ENCODE data around the gene EPYC.
A peak's percentile ranks its signal among the peaks of the same experiment; 100 is the strongest.

DNA sequence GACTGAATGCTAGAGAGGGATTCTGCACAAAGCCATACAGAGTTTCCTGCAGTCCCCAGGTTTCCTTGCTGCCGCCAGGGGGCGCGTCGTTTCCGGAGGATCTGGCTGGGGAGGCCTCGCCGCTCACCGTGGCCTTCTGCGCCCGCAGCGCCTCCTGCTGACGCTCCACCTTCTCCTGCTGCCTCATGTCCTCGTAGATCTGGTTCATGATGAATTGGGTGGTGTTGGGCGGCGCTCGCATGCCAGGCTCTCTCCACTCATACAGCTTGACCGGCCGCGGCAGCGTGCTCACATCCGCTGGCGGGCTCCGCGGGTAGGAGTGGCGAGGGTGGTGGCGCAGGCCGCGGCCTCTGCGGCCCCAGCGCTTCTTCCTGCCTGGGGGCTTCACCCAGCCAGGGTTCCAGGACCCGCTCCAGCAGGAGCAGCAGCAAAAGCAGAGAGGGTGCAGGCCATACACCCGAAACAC, 50.8 kb downstream of the EPYC start:
- TF ChIP-seq, protein P1, sequence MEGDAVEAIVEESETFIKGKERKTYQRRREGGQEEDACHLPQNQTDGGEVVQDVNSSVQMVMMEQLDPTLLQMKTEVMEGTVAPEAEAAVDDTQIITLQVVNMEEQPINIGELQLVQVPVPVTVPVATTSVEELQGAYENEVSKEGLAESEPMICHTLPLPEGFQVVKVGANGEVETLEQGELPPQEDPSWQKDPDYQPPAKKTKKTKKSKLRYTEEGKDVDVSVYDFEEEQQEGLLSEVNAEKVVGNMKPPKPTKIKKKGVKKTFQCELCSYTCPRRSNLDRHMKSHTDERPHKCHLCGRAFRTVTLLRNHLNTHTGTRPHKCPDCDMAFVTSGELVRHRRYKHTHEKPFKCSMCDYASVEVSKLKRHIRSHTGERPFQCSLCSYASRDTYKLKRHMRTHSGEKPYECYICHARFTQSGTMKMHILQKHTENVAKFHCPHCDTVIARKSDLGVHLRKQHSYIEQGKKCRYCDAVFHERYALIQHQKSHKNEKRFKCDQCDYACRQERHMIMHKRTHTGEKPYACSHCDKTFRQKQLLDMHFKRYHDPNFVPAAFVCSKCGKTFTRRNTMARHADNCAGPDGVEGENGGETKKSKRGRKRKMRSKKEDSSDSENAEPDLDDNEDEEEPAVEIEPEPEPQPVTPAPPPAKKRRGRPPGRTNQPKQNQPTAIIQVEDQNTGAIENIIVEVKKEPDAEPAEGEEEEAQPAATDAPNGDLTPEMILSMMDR (IDR thresholded peaks at IDR 0.05; ENCODE audit: poor library complexity), result peak; percentile 18
- no peak for TF ChIP-seq EZH2 (IDR thresholded peaks at IDR 0.05; ENCODE audit: borderline replicate concordance)
